Fibroblast of skin of left biceps (primary cell): Measurements from ENCODE around the gene CNN1.
"Not testable (repeated sequence)": the region's sequence is repeated elsewhere in the genome, so short reads cannot be mapped to it uniquely, and the experiment has no call there.

Source experiments
- DNase-seq, 2 experiments: peaks; one replicate each; pipeline ENCODE4 v3.0.0-alpha.2; 2013; ENCODE audit warnings: low read depth in 2 of 2

CNN1 gene

GRCh38 chr19:11564082-11564807 lies 25.6 kb downstream of the CNN1 start:
- not testable (repeated sequence) for DNase-seq

GRCh38 chr19:11565649-11565980 lies 27.0 kb downstream of the CNN1 start:
- not testable (repeated sequence) for DNase-seq

GRCh38 chr19:11566164-11566563 lies 27.5 kb downstream of the CNN1 start:
- DNase-seq = no peak

GRCh38 chr19:11570039-11570462 lies 31.4 kb downstream of the CNN1 start:
- DNase-seq = no peak

- DNase-seq = not testable (repeated sequence)
Observed at GRCh38 chr19:11573354-11573753, 34.7 kb downstream of the CNN1 start.

GRCh38 chr19:11573763-11574162 lies 35.1 kb downstream of the CNN1 start:
- not testable (repeated sequence) for DNase-seq

- no peak for DNase-seq
Observed at GRCh38 chr19:11574689-11575088, 36.0 kb downstream of the CNN1 start.

- no peak for DNase-seq
Observed at GRCh38 chr19:11576227-11576626, 37.6 kb downstream of the CNN1 start.

GRCh38 chr19:11577451-11578257 lies 39.0 kb downstream of the CNN1 start, which contains the start of gene ACP5:
Gene ACP5, minus strand, starts transcription at chr19:11577645. Its CDS starts 328 bp downstream, at chr19:11577317.
- DNase-seq = no peak

- no peak for DNase-seq
Observed at GRCh38 chr19:11578258-11579142, 39.8 kb downstream of the CNN1 start.

GRCh38 chr19:11580116-11580515 lies 41.5 kb downstream of the CNN1 start:
- no peak for DNase-seq

GRCh38 chr19:11581740-11582139 lies 43.1 kb downstream of the CNN1 start:
- DNase-seq = no peak

- no peak for DNase-seq
Observed at GRCh38 chr19:11586331-11586730, 47.7 kb downstream of the CNN1 start.

GRCh38 chr19:11587302-11587974 lies 48.8 kb downstream of the CNN1 start:
- DNase-seq = peak; percentile 13 to 21

- no peak for DNase-seq
Observed at GRCh38 chr19:11587975-11588631, 49.5 kb downstream of the CNN1 start.

GRCh38 chr19:11594084-11594483 lies 55.4 kb downstream of the CNN1 start:
- no peak for DNase-seq

GRCh38 chr19:11596156-11596555 lies 57.5 kb downstream of the CNN1 start:
- no peak for DNase-seq

- DNase-seq = peak; percentile 93 to 95
Observed at GRCh38 chr19:11597202-11598102, 58.8 kb downstream of the CNN1 start, which contains the start of gene ZNF627. Gene ZNF627, plus strand, starts transcription at chr19:11597483. Its CDS starts 145 bp downstream, at chr19:11597628.

- no peak for DNase-seq
Observed at GRCh38 chr19:11598103-11598483, 59.4 kb downstream of the CNN1 start.

GRCh38 chr19:11598746-11599145 lies 60.1 kb downstream of the CNN1 start:
- DNase-seq = no peak
